Measurements from ENCODE around the gene MRM2. TPM values are rescaled to one million over a fixed set of nuclear protein-coding genes. Genes with fewer than 3 reads are reported as not detected.

The MRM2 gene
- total RNA-seq, 1 experiment from 2014 or later, result 34.7 TPM

- Histone ChIP-seq H3K9me2 (ENCODE audit: insufficient read depth) (no peaks in the 10 kb centered on the region), H3K36me3 (ENCODE audit: control insufficient read depth in 1 of 2, insufficient read depth in 2 of 2, low read length in 2 of 2) (peaks cover 6% of the 10 kb centered on the region in 2 experiments; a peak in 3 of 4 replicates), H3K79me2 (ENCODE audit: insufficient read depth, low read length) (0 out of 2 replicates have a peak, but pooled peaks cover 4% of the 10 kb centered on the region), H3K27me3 (ENCODE audit: insufficient read depth, low read length) (no peaks in the 10 kb centered on the region), H3K9ac (ENCODE audit: low read length) (no peak overlapping the region), H3K4me3 (replicated peaks in 1 of 2; ENCODE audit: low read depth in 1 of 2, low read length in 2 of 2) (no peak overlapping the region), H2AFZ (ENCODE audit: low read depth, low read length, poor library complexity, severe bottlenecking) (no peak overlapping the region), H3K4me2 (ENCODE audit: low read length) (no peak overlapping the region), H4K20me1 (ENCODE audit: insufficient read depth) (no peaks in the 10 kb centered on the region), H3K27ac (ENCODE audit: low read depth, low read length) (no peak overlapping the region), H3K4me1 (ENCODE audit: control insufficient read depth in 1 of 2, insufficient read depth in 2 of 2, low read length in 2 of 2) (no peaks in the 10 kb centered on the region), H3K9me3 (ENCODE audit: control insufficient read depth in 1 of 2, insufficient read depth in 1 of 2, low read depth in 1 of 2, low read length in 2 of 2) (no peaks in the 10 kb centered on the region)
- RAD21 ChIA-PET (ENCODE audit: low non-redundant PET in 1 of 2, low total read pairs in 2 of 2, uncharacterized antibody in 2 of 2, unreplicated experiment in 2 of 2), result no interaction called here
- BruUV-seq (replicated peaks), result no TSS peak
- POLR2A ChIA-PET, result no interaction called here
- intact Hi-C loops (cut with micrococcal nuclease), result loop anchor here (5.0 to 10.0 kb wide), 2 partner anchors 100 to 623 kb away; no protein-coding TSS in a partner anchor
- CTCF ChIA-PET, result no interaction called here
- TF ChIP-seq EZH2phosphoT487 (IDR thresholded peaks at IDR 0.05; ENCODE audit: borderline replicate concordance) (no peak), SIN3A (IDR thresholded peaks at IDR 0.05; ENCODE audit: low read depth) (no peak), POLR2AphosphoS5 (IDR thresholded peaks at IDR 0.05; ENCODE audit: low read depth, low read length) (no peak), ELF1 (IDR thresholded peaks at IDR 0.05; ENCODE audit: borderline replicate concordance, low read depth) (no peak), RAD21 (IDR thresholded peaks at IDR 0.05; ENCODE audit: low read depth) (no peak), POLR2A (IDR thresholded peaks at IDR 0.05; ENCODE audit: borderline replicate concordance, extremely low read depth, insufficient read depth, insufficient read length) (no peak), YY1 (IDR thresholded peaks at IDR 0.05; ENCODE audit: extremely low read depth, insufficient replicate concordance, low read depth, low read length) (no peak), EZH2 (IDR thresholded peaks at IDR 0.05) (no peak), SP1 (IDR thresholded peaks at IDR 0.05; ENCODE audit: low read depth) (no peak), JUND (IDR thresholded peaks at IDR 0.05) (no peak), SRF (IDR thresholded peaks at IDR 0.05; ENCODE audit: low read depth) (no peak), FOSL1 (IDR thresholded peaks at IDR 0.05; ENCODE audit: low read depth) (no peak), CBX3 (IDR thresholded peaks at IDR 0.05; ENCODE audit: low read depth) (no peak), ATF3 (IDR thresholded peaks at IDR 0.05) (no peak)
- ATAC-seq (no peak), DNase-seq (ENCODE audit: low read depth, low spot score) (no peak)
These were observed 36.8 kb downstream of the MRM2 start for GRCh38 chr7:2205036-2205780.

Measured in HCT116 (cell line).